Measurements from ENCODE around the gene PHIP.

The PHIP gene

GRCh38 chr6:79009819-79010218 lies 68.2 kb downstream of the PHIP start:
- DNase-seq (ENCODE audit: low spot score): no peak
- no peak for TF ChIP-seq CTCF (IDR thresholded peaks at IDR 0.05; ENCODE audit: extremely low read depth, insufficient read depth, missing control alignments)
- in situ Hi-C loops (cut with MboI; ENCODE audit: low pct_unique_long_range_greater_than_20kb, low sequenced_read_pairs, unreplicated experiment): no loop called here

GRCh38 chr6:79005497-79005896 lies 72.6 kb downstream of the PHIP start:
- TF ChIP-seq CTCF (IDR thresholded peaks at IDR 0.05; ENCODE audit: extremely low read depth, insufficient read depth, missing control alignments): no peak
- DNase-seq (ENCODE audit: low spot score): no peak
- in situ Hi-C loops (cut with MboI; ENCODE audit: low pct_unique_long_range_greater_than_20kb, low sequenced_read_pairs, unreplicated experiment): no loop called here

- no peak for DNase-seq (ENCODE audit: low spot score)
- in situ Hi-C loops (cut with MboI; ENCODE audit: low pct_unique_long_range_greater_than_20kb, low sequenced_read_pairs, unreplicated experiment): no loop called here
- no peak for TF ChIP-seq CTCF (IDR thresholded peaks at IDR 0.05; ENCODE audit: extremely low read depth, insufficient read depth, missing control alignments)
Measured at GRCh38 chr6:79005024-79005423, 73.0 kb downstream of the PHIP start.

GRCh38 chr6:79004239-79004638 lies 73.8 kb downstream of the PHIP start:
- TF ChIP-seq CTCF (IDR thresholded peaks at IDR 0.05; ENCODE audit: extremely low read depth, insufficient read depth, missing control alignments): no peak

GRCh38 chr6:79001415-79001814 lies 76.6 kb downstream of the PHIP start:
- in situ Hi-C loops (cut with MboI; ENCODE audit: low pct_unique_long_range_greater_than_20kb, low sequenced_read_pairs, unreplicated experiment): no loop called here

More at GRCh38 chr6:79004239-79004638, 73.8 kb downstream of the PHIP start:
- in situ Hi-C loops (cut with MboI; ENCODE audit: low pct_unique_long_range_greater_than_20kb, low sequenced_read_pairs, unreplicated experiment): no loop called here
- DNase-seq (ENCODE audit: low spot score): no peak

GRCh38 chr6:78999737-79000136 lies 78.3 kb downstream of the PHIP start:
- TF ChIP-seq CTCF (IDR thresholded peaks at IDR 0.05; ENCODE audit: extremely low read depth, insufficient read depth, missing control alignments): no peak
- in situ Hi-C loops (cut with MboI; ENCODE audit: low pct_unique_long_range_greater_than_20kb, low sequenced_read_pairs, unreplicated experiment): no loop called here
- DNase-seq (ENCODE audit: low spot score): no peak

More at GRCh38 chr6:79001415-79001814, 76.6 kb downstream of the PHIP start:
- no peak for DNase-seq (ENCODE audit: low spot score)
- TF ChIP-seq CTCF (IDR thresholded peaks at IDR 0.05; ENCODE audit: extremely low read depth, insufficient read depth, missing control alignments): no peak

- in situ Hi-C loops (cut with MboI; ENCODE audit: low pct_unique_long_range_greater_than_20kb, low sequenced_read_pairs, unreplicated experiment): no loop called here
- no peak for TF ChIP-seq CTCF (IDR thresholded peaks at IDR 0.05; ENCODE audit: extremely low read depth, insufficient read depth, missing control alignments)
- DNase-seq (ENCODE audit: low spot score): no peak
Measured at GRCh38 chr6:78995946-78996345, 82.1 kb downstream of the PHIP start.
